Measurements from ENCODE around the gene ARF5.

Gene ARF5

GRCh38 chr7:127635659-127636285, 47.6 kb downstream of the ARF5 start:
- DNase-seq (ENCODE audit: low read depth), result no peak

GRCh38 chr7:127638197-127638596, 50.0 kb downstream of the ARF5 start:
- DNase-seq (ENCODE audit: low read depth), result no peak
